ENCODE results near the gene SCPEP1. TPM values are rescaled to one million over a fixed set of nuclear protein-coding genes. Genes with fewer than 3 reads are reported as not detected.
A peak's percentile ranks its signal among the peaks of the same experiment; 100 is the strongest.

The SCPEP1 gene, protein sequence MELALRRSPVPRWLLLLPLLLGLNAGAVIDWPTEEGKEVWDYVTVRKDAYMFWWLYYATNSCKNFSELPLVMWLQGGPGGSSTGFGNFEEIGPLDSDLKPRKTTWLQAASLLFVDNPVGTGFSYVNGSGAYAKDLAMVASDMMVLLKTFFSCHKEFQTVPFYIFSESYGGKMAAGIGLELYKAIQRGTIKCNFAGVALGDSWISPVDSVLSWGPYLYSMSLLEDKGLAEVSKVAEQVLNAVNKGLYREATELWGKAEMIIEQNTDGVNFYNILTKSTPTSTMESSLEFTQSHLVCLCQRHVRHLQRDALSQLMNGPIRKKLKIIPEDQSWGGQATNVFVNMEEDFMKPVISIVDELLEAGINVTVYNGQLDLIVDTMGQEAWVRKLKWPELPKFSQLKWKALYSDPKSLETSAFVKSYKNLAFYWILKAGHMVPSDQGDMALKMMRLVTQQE
- 24.6 and 26.9 TPM in 2 replicates for total RNA-seq
- long read RNA-seq, transcript SCPEP1-201 (13 exons, 1,942 nt): major isoform, 116 of 123 reads
- long read RNA-seq, partial matches to known transcripts: 0 of 123 reads
- long read RNA-seq, other reads (novel, unspliced or antisense): 6 of 123 reads

DNA sequence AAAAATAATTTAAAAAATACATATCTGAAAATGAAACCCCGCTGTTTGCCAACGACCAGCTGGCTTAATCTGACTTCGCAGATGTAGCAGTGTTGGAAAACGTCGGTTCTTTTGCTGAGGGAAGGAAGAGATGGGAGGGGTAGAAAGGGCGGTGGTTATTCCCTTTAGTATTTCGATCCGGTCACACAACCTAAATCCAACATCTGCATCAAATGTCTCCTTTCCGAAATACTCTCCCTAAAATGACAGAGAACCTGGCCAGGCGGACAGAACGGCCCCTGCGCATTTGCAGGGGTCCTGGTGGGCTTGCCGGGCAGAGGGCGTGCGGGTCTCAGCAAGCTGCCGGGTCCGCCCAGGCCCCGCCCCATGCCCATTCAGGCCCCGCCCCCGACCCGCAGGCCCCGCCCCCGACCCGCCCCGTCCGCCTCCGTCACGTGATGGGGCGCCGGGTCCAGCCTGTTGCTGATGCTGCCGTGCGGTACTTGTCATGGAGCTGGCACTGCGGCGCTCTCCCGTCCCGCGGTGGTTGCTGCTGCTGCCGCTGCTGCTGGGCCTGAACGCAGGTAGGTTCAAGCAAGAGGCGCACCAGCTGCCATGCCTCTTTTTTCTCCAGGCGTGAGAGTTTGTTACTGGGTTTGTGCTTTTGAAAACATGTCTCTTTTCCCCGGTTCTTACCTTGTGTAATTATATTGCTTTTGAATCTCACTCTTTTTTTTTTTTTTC is at the start of gene SCPEP1:
TSS of gene SCPEP1 (plus strand) at position 459 of the 723 bp plus-strand sequence. CDS start at position 488, 29 bp downstream.
- Mint-ChIP-seq H3K36me3 (ENCODE audit: low read depth) (no peaks in the 10 kb centered on the region), H3K4me3 (peak within 1 kb of the TSS; percentile 91), H3K9me3 (peaks cover 2% of the 10 kb centered on the region), H3K4me1 (peaks cover 36% of the 10 kb centered on the region), H3K27me3 (ENCODE audit: low read depth) (peaks cover 22% of the 10 kb centered on the region), H3K27ac (ENCODE audit: unreplicated experiment) (peak within 1 kb of the TSS; percentile 1)
- peak; percentile 66 for DNase-seq (ENCODE audit: low read depth, low spot score)
- TF ChIP-seq, protein P1, sequence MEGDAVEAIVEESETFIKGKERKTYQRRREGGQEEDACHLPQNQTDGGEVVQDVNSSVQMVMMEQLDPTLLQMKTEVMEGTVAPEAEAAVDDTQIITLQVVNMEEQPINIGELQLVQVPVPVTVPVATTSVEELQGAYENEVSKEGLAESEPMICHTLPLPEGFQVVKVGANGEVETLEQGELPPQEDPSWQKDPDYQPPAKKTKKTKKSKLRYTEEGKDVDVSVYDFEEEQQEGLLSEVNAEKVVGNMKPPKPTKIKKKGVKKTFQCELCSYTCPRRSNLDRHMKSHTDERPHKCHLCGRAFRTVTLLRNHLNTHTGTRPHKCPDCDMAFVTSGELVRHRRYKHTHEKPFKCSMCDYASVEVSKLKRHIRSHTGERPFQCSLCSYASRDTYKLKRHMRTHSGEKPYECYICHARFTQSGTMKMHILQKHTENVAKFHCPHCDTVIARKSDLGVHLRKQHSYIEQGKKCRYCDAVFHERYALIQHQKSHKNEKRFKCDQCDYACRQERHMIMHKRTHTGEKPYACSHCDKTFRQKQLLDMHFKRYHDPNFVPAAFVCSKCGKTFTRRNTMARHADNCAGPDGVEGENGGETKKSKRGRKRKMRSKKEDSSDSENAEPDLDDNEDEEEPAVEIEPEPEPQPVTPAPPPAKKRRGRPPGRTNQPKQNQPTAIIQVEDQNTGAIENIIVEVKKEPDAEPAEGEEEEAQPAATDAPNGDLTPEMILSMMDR (conservative IDR thresholded peaks at IDR 0.05): peak; percentile 5

DNA sequence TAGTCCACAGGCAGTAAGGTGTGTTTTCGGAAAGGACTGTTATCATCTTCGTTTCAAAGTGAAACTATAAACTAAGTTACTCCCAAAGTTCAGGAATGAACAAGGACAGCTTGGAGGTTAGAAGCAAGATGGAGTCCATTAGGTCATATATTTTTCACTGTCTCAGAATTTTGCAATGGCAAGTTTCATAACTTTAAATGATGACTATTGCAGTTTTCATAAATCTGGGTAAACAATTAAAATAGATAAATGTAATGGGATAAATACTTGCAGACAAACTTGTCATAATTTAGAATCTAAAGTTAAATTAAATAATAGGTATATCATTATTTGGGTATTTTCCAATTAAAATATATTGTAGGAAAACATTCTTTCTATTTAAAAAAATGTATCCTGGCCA is 49.3 kb upstream of the SCPEP1 start:
- Mint-ChIP-seq H3K4me1 (no peaks in the 10 kb centered on the region), H3K4me3 (no peak overlapping the region), H3K36me3 (ENCODE audit: low read depth) (peaks cover 30% of the 10 kb centered on the region), H3K27ac (ENCODE audit: unreplicated experiment) (no peak overlapping the region), H3K27me3 (ENCODE audit: low read depth) (no peaks in the 10 kb centered on the region), H3K9me3 (peaks cover 16% of the 10 kb centered on the region)
- DNase-seq (ENCODE audit: low read depth, low spot score): no peak
- TF ChIP-seq, protein P1 (conservative IDR thresholded peaks at IDR 0.05): no peak

DNA sequence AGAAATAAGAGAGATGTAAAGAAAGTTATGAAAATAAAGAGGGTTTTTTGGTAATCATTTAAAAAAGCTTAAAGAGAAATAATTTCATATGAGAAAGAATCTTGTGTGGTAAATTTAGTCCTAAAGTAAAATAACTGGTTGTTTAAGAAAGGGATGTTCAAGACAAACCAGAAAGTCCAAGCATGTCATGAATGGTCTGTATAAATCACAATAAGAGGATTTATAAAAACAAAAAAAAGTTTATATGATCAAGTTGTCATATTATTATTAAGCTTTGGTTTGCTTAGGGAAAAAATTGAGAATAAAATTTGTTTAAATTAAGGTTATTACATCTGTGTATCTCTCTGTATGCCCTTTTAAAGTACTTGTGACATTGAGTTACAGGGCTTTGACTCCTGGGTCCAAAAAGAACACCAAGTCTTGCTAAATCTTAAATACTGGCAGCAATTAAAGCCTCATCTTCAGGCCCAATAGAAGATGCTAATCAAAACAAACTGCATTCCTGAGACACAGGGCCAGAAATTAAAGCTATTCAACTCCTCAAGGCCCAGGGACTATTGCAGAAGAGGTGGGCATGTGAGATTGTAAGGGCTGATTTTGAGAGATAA is 48.5 kb upstream of the SCPEP1 start:
- peaks cover 16% of the 10 kb centered on the region for H3K9me3 Mint-ChIP-seq
- TF ChIP-seq, protein P1 (conservative IDR thresholded peaks at IDR 0.05): no peak
- no peaks in the 10 kb centered on the region for H3K27me3 Mint-ChIP-seq (ENCODE audit: low read depth)
- no peak overlapping the region for H3K27ac Mint-ChIP-seq (ENCODE audit: unreplicated experiment)
- H3K4me1 Mint-ChIP-seq: no peaks in the 10 kb centered on the region
- H3K4me3 Mint-ChIP-seq: no peak overlapping the region
- no peak for DNase-seq (ENCODE audit: low read depth, low spot score)
- H3K36me3 Mint-ChIP-seq (ENCODE audit: low read depth): peaks cover 39% of the 10 kb centered on the region

DNA sequence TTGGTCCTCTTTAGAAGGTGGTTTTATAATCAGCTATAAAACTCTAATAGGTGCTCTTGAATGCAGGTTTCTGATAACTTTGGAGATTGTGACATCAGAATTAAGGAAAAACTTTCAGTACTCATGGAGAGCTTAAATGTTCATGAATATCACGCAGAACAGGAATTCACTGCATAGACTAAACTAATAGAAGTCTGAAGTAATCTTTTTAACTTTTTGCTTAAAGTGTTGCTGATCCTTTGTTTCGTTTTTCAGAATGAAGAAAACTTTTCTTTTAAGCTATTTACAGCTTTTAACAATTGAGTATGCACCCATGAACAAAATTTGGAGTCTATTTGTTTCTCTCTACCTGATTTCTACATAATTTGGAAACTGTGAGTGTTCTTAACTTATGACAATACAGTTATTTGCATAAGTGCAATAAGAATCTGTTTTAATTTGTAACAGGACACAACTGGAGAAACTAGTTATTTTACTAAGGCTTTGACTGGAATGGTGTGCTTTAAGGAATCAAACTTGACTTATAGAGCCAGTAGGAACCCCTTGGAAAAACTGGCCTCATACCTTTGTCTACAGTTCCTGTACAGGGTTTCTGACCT is 47.1 kb upstream of the SCPEP1 start:
- peaks cover 42% of the 10 kb centered on the region for H3K36me3 Mint-ChIP-seq (ENCODE audit: low read depth)

More for the DNA sequence above, 47.1 kb upstream of the SCPEP1 start:
- no peak overlapping the region for H3K27ac Mint-ChIP-seq (ENCODE audit: unreplicated experiment)
- H3K4me1 Mint-ChIP-seq: no peaks in the 10 kb centered on the region
- H3K4me3 Mint-ChIP-seq: no peak overlapping the region
- DNase-seq (ENCODE audit: low read depth, low spot score): no peak
- TF ChIP-seq, protein P1 (conservative IDR thresholded peaks at IDR 0.05): no peak
- no peaks in the 10 kb centered on the region for H3K27me3 Mint-ChIP-seq (ENCODE audit: low read depth)
- H3K9me3 Mint-ChIP-seq: peaks cover 12% of the 10 kb centered on the region

All from neural crest cell (in vitro differentiated cells).